Measurements from ENCODE around the gene UGT2B17. TPM values are rescaled to one million over a fixed set of nuclear protein-coding genes. Genes with fewer than 3 reads are reported as not detected.

Gene UGT2B17
- not detected in 2 replicates for total RNA-seq

GRCh38 chr4:68576272-68577125 is at the start of gene UGT2B17:
TSS of gene UGT2B17 (minus strand) at chr4:68576322. CDS start at chr4:68568484, 7,838 bp downstream.

Other genes starting within 250 kb of the UGT2B17 start
- 20.5 and 21.4 TPM in 2 replicates for gene YTHDC1, start 226.2 kb downstream of the UGT2B17 start, total RNA-seq
- gene TMPRSS11E, start 128.9 kb downstream of the UGT2B17 start, total RNA-seq = not detected in 2 replicates
- not detected in 2 replicates for gene UGT2B15, start 94.3 kb upstream of the UGT2B17 start, total RNA-seq
- gene UGT2B10, start 239.7 kb upstream of the UGT2B17 start, total RNA-seq = not detected in 2 replicates